NCI-H524 (cell line): ENCODE measurements around the gene C6orf52.
"Not testable (repeated sequence)": the region's sequence is repeated elsewhere in the genome, so short reads cannot be mapped to it uniquely, and the experiment has no call there.

Source experiments
- DNase-seq, 2 experiments: peaks; one replicate each; lab custom pipeline; 2025; lab: John Stamatoyannopoulos, UW

C6orf52 gene

DNA sequence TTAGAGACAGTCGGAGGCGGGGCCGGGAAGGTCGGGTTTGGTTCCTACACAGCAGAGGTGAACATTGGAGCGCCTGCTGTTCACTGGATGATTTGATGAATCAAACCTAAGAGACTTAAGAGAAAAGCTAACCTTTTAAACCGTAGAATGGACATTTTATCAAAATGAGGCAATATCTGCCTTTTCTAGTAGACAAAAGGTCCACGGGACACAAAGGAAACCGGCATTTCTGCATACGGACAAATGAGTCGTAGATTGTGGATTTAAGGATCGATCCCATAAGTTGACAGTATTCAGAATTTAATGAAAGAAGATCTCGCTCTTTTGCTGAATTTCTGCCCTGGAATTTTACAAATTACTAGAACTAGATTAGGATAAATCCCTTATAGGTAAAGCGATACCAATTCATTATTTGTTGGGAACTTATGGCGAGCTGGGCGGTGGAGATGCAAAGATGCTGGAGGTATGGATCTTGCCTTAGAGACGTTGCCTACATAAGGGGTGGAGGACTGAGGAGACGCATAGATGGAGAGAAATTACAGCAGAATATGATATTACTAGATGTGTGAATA, 756 bp upstream of the C6orf52 start:
- peak in 1 of 2 experiments; percentile 28 for DNase-seq

DNA sequence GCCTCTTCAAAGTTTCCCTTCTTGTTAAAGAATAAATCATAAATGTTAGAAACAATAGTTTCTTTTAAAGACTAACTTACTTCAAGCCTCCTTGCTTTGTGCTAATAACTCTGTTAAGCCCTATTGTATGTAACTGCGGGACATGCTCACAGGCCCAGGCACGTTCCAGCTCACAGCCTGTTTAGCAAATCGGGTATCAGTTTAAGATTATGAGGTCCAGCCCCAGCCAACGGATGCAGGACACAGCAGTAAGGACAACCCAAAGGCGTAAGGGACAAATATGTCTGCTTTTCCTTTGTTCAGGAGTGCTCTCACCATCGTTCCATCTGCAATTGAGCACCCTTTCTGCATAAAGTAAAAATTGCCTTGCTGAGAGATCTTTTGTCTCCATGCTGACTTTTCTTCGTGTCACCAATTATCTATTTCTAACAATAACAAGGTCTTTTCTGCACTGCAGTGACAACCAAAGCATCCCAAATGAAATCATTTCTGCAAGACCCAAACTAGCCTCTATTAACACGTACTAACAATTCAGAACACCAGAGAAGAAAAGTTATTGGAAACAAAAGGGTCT, 1.4 kb downstream of the C6orf52 start:
- DNase-seq: no peak

DNA sequence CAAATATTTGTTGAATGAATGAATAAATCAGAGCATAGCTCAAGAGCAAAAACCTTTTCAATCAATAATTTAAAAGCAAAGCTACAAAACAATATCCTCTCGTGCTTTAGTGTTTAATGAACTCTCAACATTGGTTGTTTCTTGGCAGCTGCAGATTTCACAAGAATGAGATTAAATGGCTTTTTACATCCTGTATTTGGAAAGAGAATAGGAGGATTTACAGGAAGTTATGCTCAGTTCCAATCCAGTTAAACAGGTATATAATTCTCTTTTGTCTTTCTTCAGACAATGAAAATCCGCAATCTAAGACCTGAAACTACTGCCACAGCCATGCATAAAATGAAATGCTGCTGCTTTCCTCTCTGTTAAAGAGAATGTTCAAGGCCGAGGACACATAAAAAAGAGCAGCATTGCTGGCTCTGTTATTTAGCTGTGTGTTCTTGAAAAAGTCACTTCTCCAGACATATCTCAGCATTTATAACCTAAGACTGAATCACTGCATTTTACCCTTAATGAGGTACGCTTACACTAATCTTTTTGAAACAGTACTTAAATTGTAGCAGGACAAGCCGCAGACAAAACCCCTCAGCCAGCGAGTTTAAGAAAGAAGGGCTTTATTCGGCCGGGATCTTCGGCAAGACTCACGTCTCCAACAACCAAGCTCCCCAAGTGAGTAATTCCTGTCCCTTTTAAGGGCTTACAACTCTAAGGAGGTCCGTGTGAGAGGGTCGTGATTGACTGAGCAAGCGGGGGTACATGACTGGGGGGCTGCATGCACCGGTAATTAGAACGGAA, 3.6 kb downstream of the C6orf52 start:
- no peak for DNase-seq

DNA sequence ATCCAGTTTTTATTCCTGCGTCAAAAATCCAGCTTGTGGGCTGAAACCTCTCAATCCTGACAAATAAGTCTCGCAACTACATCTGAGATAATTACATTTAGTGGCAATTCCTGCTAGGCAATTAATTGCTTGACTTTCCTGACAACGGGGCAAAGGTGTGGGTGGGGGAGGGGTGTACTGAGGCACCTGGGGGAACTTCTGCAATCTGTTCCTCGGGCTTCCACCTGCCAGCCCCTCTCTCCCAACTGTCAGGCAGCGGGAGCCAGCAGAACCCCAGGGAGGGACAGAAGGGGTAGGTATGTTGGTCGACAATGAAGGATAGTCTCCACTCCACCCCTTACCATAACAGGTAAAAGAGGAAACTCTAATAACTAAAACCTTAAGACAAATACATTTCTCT, 6.8 kb downstream of the C6orf52 start:
- DNase-seq: no peak

DNA sequence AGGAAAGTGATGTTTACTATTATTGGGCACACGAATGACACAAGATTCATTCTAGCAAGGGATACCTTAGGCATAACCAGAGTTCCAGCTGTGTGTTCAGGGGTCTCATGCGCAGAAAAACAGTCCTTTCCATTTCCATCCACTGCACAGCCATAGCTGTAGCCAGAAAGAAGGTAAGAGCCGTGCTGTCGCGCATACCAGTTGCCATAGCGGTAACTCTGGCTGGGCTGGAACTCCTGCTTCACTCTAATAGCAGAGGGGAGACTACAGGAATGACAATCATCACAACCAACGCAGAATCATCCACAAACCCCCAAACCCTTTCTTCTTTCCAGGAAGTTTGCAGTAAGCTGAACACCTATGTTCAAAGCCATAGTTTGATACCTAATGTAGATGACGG, 7.5 kb downstream of the C6orf52 start:
- DNase-seq: no peak

DNA sequence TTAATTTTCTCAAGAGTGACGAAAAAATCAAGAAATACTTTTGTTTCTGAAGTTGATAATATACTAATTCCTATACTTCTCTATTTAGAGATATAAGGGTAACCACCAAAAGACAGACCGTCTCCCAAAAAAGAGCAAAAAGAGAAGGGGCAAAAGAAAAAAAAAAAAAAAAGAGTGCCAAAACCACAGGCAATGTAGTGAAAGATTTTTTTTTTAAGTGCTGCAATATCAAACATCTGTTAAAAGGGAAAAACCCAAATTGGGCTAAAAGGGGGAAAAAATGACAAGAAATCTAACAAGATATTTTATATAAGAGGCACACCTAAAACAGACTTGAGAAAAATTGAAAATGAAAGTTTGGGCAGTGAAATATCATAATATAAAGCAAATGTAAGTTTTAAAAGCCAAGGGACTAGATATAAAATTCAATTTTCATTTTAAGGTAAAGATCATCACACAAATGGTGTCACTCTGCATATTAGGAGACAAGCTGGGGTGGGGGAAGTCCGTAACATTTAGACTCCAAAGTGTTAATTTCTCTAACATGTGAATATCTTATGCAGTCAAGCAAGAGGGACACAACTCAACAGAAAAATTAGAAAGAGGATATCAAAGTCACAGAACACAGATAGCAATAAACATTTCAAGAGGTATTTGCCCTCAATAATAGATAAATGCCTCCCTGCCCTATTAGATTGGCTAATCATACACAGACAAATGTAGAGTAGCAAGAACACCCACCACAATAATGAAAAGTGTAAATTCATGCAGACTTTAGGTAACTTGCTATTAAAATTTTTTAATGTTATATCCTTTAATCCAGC, 9.1 kb downstream of the C6orf52 start:
- no peak for DNase-seq

DNA sequence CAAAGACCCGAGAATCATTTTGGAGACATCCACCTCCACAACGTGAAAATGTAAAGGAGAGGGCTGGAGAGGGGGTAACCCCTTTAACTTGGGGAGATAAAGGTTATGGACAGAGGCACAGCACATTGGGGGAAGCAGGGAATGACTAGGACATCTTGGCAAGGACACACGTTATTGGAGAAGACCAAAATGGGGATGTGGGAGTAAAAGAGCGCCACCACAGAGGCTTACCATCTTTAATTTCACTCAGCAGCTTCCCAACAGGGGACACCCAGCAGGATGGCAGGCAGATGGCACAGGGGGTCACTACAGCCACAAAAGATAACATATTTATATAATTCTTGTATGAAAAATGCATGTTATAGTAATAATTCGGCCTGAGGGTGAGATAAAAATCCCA, 9.8 kb downstream of the C6orf52 start:
- DNase-seq: no peak

DNA sequence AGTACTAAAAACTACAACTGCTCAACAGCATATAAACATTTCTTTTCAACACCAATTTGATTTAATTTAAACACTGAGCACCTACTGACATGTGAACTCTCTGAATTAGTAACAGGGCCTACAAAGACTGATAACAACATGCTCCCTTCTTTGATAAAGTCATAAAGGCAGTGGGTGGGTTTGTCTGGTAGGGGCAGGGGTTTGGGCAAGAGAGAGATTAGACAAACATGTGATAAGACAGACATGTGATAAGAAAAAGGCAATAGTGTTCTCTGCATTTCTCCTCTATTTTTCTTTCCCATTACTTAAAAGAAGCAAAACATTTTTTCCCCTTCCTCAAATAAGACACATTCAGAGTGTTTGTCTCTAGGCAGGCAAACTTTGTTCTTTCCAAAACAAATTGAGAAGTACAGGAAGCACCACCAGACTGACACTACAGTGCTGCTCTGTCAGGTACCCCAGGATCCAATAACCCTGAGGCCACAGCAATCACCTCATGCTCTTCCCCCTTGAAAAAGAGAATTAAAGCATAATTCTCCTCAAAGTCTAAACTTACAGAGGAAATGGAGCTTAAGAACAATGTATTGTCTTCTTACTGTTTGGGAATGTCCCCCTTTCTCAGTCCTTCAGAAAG, 11.9 kb downstream of the C6orf52 start:
- DNase-seq: no peak

DNA sequence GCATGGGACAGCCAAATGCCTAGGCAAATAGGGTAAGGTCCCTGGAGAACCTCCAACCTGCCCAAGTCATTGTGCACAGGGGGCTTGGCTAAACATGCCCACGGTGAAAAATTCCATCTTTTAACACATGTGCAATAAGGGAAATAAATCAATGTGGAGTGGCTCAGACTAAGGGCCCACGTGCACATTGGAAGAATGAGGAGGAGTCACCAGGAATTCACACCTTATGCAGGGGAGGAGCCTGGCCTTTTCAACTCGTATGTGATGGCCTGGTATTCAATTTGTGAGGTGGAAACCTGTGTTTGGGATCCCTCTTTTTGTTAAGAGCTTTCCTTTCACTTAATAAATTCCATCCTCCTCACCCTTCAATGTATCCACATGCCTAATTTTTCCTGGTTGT, 12.6 kb downstream of the C6orf52 start:
- no peak for DNase-seq

DNA sequence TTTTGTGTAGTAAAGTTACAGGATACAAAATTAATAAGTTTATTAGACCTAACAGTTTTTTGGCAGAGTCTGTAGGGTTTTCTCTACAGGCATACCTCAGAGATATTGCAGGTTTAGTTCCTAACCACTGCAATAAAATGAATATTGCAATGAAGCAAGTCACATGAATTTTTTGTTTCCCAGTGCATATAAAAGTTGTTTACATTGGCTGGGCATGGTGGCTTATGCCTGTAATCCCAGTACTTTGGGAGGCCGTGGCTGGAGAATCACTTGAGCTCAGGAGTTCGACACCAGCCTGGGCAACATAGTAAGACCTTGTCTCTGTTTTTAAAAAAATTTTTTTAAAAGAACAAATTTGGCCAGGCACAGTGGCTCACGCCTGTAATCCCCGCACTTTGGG, 16.0 kb downstream of the C6orf52 start:
- DNase-seq: no peak

DNA sequence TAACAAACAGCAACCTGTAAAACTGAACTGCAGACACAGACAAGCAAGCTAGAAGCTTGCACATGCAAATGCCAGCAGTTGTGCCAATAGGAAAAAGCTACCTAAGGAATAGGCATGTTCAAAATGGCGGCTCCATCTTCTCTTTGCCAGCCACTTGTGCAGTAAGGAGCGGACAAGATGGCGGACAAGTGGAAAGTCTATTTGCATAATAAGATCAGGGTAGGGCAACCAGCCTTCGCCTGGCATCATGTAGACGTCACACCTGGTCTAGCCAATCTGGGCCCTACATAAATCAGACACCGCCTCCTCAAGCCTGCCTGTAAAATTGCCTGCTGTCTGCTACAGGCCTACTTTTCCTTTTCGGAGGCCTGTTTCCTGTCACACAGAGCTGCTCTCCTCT, 18.0 kb downstream of the C6orf52 start:
- DNase-seq: no peak

DNA sequence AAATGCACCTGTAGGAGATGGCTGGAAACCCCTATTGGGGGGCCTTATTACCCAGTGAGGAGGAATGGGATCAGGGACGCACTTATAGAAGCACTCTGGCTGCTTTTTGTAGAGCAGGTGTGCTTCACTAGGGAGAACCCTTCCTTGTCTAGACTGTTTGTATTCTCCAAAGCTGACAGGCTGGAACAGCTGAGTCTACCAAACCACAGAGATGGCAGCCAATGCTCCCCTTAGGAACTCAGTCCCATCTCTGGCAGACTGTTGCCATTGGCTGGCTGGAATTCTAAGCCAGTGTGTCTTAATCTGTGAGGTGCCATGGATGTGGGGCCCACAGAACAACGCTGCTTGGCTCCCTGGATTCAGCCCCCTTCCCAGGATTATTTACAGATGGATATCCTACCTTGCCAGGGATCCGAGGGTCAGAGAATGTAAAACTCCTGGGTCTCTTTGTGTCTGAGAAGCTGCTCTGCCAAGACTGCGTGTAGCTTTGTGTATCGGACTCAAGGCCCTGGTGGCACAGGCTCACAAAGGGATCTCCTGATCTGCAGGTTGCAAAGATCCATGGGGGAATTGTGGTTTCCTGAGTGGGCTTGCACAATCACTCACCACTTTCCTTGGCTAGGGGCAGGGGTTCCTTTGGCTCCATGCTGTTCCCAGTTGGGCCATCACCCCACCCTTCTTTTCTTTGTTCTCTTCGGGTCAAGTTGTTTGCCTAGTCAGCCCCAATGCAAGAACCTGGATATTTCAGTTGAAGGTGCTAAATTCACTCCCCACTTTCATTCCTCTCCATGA, 26.1 kb downstream of the C6orf52 start:
- no peak for DNase-seq

DNA sequence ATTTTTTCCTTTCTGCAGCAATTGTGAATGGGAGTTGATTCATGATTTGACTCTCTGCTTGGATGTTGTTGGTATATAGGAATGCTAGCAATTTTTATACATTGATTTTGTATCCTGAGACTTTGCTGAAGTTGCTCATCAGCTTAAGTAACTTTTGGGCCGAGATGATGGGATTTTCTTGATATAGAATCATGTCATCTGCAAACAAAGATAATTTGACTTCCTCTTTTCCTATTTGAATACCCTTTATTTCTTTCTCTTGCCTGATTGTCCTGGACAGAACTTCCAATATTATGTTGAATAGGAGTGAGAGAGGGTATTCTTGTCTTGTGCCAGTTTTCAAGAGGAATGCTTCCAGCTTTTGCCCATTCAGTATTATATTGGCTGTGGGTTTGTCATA, 28.8 kb downstream of the C6orf52 start:
- not testable (repeated sequence) for DNase-seq

DNA sequence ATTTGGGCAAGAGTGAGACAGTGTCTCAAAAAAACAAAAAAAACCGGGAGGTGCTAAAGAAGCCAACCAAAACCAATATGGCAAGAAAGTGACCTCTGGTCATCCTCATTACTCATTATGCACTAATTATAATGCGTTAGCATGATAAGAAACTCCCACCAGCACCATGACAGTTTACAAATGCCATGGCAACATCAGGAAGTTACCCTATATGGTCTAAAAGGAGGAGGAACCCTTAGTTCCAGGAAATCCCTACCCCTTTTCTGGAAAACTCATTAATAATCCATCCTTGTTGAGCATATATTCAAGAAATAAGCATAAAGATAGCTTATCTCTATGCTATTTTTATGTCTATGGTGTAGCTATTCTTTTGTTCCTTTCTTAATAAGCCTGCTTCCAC, 31.7 kb downstream of the C6orf52 start:
- DNase-seq: no peak

DNA sequence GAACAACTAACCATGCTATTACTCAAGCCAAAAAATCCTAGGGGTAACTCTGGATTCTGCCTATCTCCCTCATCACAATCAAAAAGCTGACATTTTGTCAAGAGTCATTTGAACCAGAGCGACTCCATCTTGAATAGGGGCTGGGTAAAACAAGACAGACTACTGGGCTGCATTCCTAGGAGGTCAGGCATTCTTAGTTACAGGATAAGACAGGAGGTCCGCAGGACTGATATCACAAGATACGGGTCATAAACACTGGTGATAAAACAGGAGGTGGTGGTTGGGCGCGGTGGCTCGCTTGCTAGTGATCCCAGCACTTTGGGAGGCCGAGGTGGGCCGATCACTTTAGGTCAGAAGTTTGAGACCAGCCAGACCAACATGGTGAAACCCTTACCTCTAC, 32.2 kb downstream of the C6orf52 start:
- no peak for DNase-seq

DNA sequence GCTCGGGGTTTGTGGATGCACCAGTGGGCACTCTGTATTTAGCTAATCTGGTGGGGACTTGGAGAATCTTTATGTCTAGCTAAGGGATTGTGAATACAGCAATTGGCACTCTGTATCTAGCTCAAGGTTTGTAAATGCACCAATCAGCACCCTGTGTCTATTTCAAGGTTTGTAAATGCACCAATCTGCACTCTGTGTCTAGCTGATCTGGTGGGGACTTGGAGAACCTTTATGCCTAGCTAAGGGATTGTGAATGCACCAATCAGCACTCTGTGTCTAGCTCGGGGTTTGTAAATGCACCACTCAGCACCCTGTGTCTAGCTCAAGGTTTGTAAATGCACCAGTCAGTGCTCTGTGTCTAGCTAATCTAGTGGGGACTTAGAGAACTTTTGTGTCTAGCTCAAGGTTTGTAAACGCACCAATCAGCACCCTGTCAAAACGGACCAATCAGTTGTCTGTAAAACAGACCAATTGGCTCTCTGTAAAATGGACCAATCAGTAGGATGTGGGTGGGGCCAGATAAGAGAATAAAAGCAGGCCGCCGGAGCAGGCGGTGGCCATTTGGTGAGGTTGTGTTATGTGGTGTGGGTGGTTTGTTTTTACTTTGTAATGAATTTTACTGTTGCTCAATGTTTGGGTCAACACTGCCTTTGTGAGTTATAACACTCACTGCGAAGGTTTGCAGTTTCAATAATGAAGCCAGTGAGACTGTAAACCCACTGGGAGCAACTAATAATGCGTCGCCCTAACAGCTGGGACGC, 33.8 kb downstream of the C6orf52 start:
- DNase-seq: not testable (repeated sequence)

DNA sequence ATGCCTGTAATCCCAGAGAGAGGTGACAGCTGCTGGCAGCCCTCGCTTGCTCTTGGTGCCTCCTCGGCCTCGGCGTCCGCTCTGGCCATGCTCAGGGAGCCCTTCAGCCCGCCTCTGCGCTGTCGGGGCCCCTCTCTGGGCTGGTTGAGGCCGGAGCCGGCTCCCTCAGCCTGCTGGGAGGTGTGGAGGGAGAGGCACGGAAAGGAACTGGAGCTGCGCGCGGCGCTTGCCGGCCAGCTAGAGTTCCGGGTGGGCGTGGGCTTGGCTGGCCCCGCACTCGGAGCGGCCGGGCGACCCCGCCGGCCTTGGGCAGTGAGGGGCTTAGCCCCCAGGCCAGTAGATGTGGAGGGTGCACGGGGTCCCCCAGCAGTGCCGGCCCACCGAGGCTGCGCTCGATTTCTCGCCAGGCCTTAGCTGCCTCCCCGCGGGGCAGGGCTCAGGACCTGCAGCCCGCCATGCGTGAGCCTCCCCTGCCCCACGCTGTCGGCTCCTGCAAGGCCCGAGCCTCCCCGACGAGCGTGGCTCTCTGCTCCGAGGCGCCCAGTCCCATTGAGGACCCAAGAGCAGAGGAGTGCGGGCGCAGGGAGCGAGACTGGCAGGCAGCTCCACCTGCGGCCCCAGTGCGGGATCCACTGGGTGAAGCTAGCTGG, 34.6 kb downstream of the C6orf52 start:
- peak in 1 of 2 experiments; percentile 35 for DNase-seq

DNA sequence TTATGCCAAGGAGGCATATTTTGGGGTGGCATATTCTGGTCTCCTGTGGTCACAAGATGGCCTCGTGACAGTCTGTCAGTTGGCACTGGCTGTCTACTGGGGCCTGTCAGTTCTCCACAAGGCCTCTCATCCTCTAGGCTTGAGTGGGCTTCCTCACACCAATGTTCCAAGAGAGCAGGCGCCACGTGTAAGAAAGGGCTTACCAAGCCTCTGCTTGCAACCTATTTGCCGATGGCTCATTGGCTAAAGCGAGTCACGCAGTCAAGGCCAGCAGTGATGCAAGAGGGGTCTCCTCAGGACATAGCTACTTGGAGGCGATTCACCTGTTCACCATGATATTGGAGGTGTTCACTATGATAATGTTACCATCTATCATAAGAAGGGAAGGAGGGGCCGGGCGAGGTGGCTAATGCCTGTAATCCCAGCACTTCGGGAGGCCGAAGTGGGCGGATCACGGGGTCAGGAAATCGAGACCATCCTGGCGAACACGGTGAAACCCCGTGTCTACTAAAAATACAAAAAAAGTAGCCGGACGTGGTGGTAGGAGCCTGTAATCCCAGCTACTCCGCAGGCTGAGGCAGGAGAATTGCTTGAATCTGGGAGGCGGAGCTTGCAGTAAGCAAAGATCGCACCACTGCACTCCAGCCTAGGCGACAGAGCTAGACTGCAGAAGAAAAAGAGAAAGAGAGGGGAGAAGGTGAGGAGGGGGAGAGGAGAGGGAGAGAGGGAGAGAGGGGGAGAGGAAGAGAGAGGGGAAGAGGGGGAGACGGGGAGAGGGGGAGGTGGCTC, 35.3 kb downstream of the C6orf52 start:
- no peak for DNase-seq

DNA sequence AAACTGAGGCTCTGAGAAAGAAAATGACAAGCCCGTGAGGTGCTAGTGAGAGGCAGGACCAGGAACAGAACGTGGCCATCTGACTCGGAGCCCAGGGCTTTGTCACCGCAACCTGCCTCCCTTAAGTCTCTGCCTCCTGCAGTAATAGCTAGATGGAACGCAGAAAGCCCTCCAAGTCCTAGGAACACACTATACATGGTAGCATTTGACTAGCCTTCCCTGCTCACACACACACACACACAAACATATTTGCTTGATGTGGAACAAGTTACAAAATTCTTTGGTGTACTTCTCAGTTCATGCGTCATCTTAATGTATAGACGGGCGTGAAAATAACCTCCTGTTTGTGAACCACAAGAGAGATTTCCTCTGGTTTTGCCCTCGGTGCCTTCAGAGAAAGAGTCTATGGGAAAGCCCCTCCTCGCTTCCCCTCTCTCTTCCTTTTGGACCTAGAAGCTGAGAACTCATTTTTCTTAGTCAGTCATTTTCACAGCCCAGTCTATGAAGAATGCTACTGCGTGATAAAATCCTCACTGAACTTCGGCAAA, 38.8 kb downstream of the C6orf52 start:
- DNase-seq: no peak
